Suprapubic skin (tissue), 4 donors: Measurements from ENCODE around the gene SCAF1. TPM values are rescaled to one million over a fixed set of nuclear protein-coding genes. Genes with fewer than 3 reads are reported as not detected.
"Not testable (repeated sequence)": the region's sequence is repeated elsewhere in the genome, so short reads cannot be mapped to it uniquely, and the experiment has no call there.

Experiments
- DNase-seq, 2 donors: peaks; one replicate each; pipeline ENCODE4 v3.0.0-alpha.2; 2019; ENCODE audit warnings: low spot score in 2 of 2
- H3K27ac ChIP-seq: fragments of 200-600 bp; sonication (generic); one replicate; pipeline ENCODE4 v1.5.1; 2019
- H3K27me3 ChIP-seq: fragments of 200-600 bp; sonication (generic); one replicate; pipeline ENCODE4 v1.5.1; 2019
- H3K36me3 ChIP-seq: fragments of 200-600 bp; sonication (generic); one replicate; pipeline ENCODE4 v1.5.1; 2019
- H3K4me1 ChIP-seq: fragments of 200-600 bp; sonication (generic); one replicate; pipeline ENCODE4 v1.5.1; 2019
- H3K4me3 ChIP-seq: fragments of 200-600 bp; sonication (generic); one replicate; pipeline ENCODE4 v1.5.1; 2019; ENCODE audit warnings: mild to moderate bottlenecking
- H3K9me3 ChIP-seq: fragments of 200-600 bp; sonication (generic); one replicate; pipeline ENCODE4 v1.5.1; 2019
- EP300 ChIP-seq: sonication (generic); formaldehyde crosslinking; IDR thresholded peaks from one replicate; pipeline ENCODE4 v1.6.1; 2017; ENCODE audit warnings: antibody characterized with exemption
- POLR2A ChIP-seq, 2 donors: fragments of 450-650 bp; IDR thresholded peaks; one replicate each; pipeline ENCODE4 v1.6.1; 2017; ENCODE audit warnings: antibody characterized with exemption in 2 of 2, mild to moderate bottlenecking in 2 of 2, moderate library complexity in 2 of 2
- POLR2AphosphoS5 ChIP-seq, 3 donors: sonication (generic); formaldehyde crosslinking; IDR thresholded peaks; one replicate each; pipeline ENCODE4 v1.6.1; 2017; ENCODE audit warnings: antibody characterized with exemption in 3 of 3
- WGBS: methylation state at CpG from one replicate; pipeline ENCODE4 v1.1.5; 2018; 5-methylcytosine and 5-hydroxymethylcytosine counted together
- total RNA-seq, 4 donors: library from RNA; depleted of rRNA; stranded (reverse); fragments of >200 nt; gene quantifications; one replicate each; pipeline ENCODE4 v1.1.0, GENCODE V29; 2016
- TF ChIP-seq, protein P1 (sequence below), 2 donors: fragments of 200-600 bp in 1 of 2; fragments of 450-650 bp in 1 of 2; sonication (generic) in 1 of 2; IDR thresholded peaks; one replicate each; pipeline ENCODE4 v1.5.1; 2016 to 2019; ENCODE audit warnings: antibody characterized with exemption in 2 of 2, mild to moderate bottlenecking in 1 of 2, moderate library complexity in 1 of 2

SCAF1 gene
- total RNA-seq, 4 donors from 2014 or later: 22.1 to 36.9 (median 28.5) TPM

DNA sequence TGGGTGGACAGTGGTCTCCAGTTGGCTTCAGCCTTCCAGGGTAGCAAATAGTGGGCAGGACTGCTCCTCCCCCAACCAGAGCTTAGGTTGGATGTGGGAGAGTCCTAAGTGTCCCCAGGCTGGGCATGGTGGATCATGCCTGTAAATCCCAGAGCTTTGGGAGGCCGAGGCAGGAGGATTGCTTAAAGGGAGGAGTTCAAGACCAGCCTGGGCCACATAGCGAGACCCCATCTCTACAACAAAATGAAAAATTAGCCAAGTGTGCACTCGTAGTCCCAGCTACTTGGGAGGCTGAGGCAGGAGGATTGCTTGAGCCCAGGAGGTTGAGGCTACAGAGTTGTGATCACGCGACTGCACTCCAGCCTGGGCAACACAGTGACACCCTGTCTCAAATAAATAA is 9.4 kb upstream of the SCAF1 start:
- Histone ChIP-seq H3K27ac (no peak overlapping the region), H3K27me3 (no peaks in the 10 kb centered on the region), H3K4me3 (no peak overlapping the region), H3K4me1 (peaks cover 47% of the 10 kb centered on the region), H3K9me3 (no peaks in the 10 kb centered on the region), H3K36me3 (peaks cover 10% of the 10 kb centered on the region)
- DNase-seq: no peak
- WGBS: 97% methylated on average over 5 of the region's 5 CpGs
- TF ChIP-seq POLR2AphosphoS5 (IDR thresholded peaks at IDR 0.05): no peak
- TF ChIP-seq EP300: no peak
- TF ChIP-seq, protein P1, sequence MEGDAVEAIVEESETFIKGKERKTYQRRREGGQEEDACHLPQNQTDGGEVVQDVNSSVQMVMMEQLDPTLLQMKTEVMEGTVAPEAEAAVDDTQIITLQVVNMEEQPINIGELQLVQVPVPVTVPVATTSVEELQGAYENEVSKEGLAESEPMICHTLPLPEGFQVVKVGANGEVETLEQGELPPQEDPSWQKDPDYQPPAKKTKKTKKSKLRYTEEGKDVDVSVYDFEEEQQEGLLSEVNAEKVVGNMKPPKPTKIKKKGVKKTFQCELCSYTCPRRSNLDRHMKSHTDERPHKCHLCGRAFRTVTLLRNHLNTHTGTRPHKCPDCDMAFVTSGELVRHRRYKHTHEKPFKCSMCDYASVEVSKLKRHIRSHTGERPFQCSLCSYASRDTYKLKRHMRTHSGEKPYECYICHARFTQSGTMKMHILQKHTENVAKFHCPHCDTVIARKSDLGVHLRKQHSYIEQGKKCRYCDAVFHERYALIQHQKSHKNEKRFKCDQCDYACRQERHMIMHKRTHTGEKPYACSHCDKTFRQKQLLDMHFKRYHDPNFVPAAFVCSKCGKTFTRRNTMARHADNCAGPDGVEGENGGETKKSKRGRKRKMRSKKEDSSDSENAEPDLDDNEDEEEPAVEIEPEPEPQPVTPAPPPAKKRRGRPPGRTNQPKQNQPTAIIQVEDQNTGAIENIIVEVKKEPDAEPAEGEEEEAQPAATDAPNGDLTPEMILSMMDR (IDR thresholded peaks at IDR 0.05): no peak
- no peak for TF ChIP-seq POLR2A (IDR thresholded peaks at IDR 0.05)

DNA sequence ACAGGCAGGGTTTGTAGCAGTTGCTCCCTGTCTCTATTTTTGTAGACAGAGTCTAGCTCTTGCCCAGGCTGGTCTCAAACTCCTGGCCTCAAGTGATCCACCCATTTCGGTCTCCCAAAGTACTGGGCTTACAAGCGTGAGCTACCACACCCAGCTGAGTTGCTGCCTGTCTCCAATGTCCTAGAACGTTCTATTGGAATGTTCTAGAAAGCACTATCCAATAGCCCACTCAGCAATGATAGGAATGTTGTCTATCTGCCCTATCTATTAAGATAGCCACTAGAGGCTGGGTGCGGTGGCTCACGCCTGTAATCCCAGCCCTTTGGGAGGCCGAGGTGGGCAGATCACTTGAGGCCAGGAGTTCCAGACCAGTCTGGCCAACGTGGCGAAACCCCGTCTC is 8.7 kb upstream of the SCAF1 start:
- H3K9me3 ChIP-seq, DNase-seq, H3K4me3 ChIP-seq, H3K27me3 ChIP-seq, H3K36me3 ChIP-seq: not testable (repeated sequence)
- Histone ChIP-seq H3K27ac (peak overlapping the region; percentile 27), H3K4me1 (peaks cover 54% of the 10 kb centered on the region)
- 49% methylated on average over 9 of the region's 9 CpGs for WGBS

DNA sequence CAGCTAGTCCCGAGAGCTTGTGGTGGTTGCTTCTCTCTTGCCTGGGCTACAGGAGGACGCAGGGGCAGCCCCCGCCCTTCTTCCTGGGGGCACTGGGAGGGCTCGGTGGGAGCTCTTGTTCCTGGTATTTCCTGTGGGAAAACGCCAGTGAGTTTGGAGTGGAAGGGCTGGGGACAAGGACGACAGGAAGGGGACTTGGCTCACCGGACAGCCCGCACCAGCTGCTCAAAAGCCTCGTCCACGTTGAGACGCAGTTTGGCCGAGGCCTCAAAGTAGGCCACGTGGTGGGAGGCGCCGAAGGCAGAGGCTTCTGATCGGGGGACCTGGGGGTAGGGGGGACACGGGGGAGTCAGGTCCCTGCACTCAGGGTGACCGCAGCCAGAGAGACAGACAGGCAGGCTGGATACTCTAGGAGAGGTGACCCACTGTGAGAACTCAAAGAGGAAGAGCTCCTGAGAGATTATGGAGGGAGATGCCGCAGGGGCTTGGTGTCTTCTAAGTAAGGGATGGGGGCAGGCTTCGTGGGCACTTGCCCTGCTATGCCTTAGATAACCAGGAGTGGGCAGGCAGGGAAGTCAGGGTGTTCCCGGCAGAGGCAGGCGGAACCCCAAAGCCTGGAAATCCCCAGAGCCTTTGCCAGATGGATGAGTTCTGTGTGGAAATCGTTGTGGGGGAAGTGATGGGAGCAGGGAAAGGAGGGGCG is 6.3 kb upstream of the SCAF1 start:
- no peak for DNase-seq
- H3K9me3 ChIP-seq: no peaks in the 10 kb centered on the region
- H3K27ac ChIP-seq: no peak overlapping the region
- WGBS: 43% methylated on average over 20 of the region's 24 CpGs
- TF ChIP-seq POLR2AphosphoS5 (IDR thresholded peaks at IDR 0.05): no peak
- TF ChIP-seq, protein P1 (IDR thresholded peaks at IDR 0.05): peak in 1 of 2 donors; percentile 14
- peaks cover 6% of the 10 kb centered on the region for H3K36me3 ChIP-seq
- H3K4me1 ChIP-seq: peaks cover 63% of the 10 kb centered on the region
- no peaks in the 10 kb centered on the region for H3K27me3 ChIP-seq
- no peak overlapping the region for H3K4me3 ChIP-seq

DNA sequence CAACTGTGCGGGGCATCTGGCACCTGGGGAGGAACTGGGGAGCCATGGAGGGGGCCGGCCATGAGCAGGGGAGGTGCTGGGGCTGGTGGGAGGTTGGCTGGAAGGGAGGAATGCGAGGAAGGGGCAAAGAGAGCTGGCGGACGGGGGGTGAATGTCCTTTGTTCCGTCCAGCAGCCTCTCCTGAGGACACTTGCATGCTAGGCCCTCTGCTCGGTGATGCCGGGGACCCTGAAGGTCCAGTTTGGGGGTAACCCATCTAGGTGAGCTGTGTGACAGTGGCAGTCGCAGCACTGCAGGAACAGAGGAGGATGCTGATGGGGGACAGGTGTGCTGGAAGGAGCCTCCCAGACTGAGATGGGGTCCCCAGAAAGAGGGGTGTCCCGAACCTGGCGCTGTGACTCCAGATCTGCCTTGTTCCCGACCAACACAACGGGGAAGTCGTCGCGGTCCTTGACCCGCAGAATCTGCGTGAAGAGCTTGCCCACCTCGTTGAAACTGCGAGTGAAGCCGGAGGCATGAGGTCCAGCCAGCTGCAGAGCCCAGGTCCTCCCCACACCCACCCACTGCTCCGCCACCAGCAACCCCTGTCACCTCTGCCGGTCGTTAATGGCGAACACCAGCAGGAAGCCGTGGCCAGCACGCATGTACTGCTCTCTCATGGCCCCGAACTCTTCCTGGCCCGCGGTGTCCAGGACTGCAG is 5.6 kb upstream of the SCAF1 start:
- peaks cover 63% of the 10 kb centered on the region for H3K4me1 ChIP-seq
- no peak overlapping the region for H3K4me3 ChIP-seq
- no peaks in the 10 kb centered on the region for H3K9me3 ChIP-seq
- H3K27ac ChIP-seq: no peak overlapping the region
- WGBS: 73% methylated on average over 26 of the region's 30 CpGs
- H3K27me3 ChIP-seq: no peaks in the 10 kb centered on the region
- peaks cover 6% of the 10 kb centered on the region for H3K36me3 ChIP-seq
- DNase-seq: no peak
- TF ChIP-seq EP300: no peak
- TF ChIP-seq, protein P1 (IDR thresholded peaks at IDR 0.05): no peak
- TF ChIP-seq POLR2A (IDR thresholded peaks at IDR 0.05): no peak
- TF ChIP-seq POLR2AphosphoS5 (IDR thresholded peaks at IDR 0.05): no peak

DNA sequence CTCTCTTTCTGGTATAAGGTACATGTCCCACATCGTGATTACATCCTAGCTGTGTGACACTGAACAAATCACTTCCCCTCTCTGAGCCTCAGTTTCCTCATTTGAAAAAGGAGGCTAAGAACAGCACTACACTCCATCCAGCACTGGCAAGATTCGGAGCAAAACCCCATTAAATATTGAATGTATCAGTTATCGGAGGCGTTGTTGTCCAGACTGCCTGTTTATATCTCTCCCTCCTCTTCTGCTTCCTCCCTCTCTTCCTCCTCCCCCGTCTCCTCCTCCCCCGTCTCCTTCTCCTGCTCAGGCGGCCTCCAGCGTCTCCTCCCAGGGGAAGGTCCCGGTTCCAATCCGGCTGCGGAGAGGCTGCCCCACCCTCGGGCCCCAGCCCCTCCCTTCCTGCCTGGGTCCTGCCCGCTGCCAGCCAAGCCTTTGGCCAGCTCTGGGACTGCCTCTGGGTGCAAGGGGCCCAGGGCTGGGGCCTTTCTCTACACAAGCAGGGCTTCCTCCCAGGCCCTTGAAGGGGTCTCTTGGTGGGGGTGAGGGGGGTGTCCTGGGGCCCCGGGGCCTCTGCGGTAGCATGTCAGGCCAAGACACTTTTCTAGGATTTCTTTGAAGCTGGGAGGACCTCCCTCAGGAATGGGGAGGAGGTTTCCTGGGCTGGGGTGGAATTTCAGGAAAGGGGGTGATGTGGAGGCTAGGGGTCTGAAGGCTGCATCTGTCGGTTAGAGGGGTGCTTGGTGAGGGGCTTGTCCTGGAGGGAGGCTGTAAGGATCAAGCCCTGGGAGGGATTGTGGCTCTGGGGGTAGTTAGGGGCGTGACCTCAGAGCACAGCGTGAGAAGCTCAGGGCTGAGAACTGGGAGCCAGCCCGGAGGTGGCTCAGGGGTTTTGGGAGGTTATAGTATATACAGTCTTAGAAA is 3.9 kb upstream of the SCAF1 start:
- Histone ChIP-seq H3K27me3 (no peaks in the 10 kb centered on the region), H3K9me3 (no peaks in the 10 kb centered on the region), H3K4me3 (peak overlapping the region; percentile 73), H3K36me3 (peaks cover 6% of the 10 kb centered on the region), H3K27ac (peak overlapping the region; percentile 98), H3K4me1 (peaks cover 65% of the 10 kb centered on the region)
- 6% methylated on average over 19 of the region's 19 CpGs for WGBS
- peak; percentile 89 to 93 for DNase-seq
- no peak for TF ChIP-seq POLR2AphosphoS5 (IDR thresholded peaks at IDR 0.05)
- TF ChIP-seq POLR2A (IDR thresholded peaks at IDR 0.05): no peak
- TF ChIP-seq, protein P1 (IDR thresholded peaks at IDR 0.05): no peak
- TF ChIP-seq EP300: no peak
